HG02943 (cell line): ENCODE data around the gene FAM53B.
"Not testable (repeated sequence)": the region's sequence is repeated elsewhere in the genome, so short reads cannot be mapped to it uniquely, and the experiment has no call there.

ENCODE experiments used
- ATAC-seq: cut with Tn5 transposase; IDR thresholded peaks from one replicate; pipeline ENCODE4 v1.9.1; 2021; ENCODE audit warnings: mild to moderate bottlenecking, low read depth, moderate library complexity; ENCODE audit not compliant: unreplicated experiment

Gene FAM53B

GRCh38 chr10:124591123-124591495 is 153.1 kb downstream of the FAM53B start:
- ATAC-seq, result no peak

GRCh38 chr10:124590216-124591122 is 153.7 kb downstream of the FAM53B start:
- ATAC-seq, result no peak

- ATAC-seq, result no peak
Observed at GRCh38 chr10:124589491-124590041, 154.6 kb downstream of the FAM53B start.

GRCh38 chr10:124588736-124589490 is 155.3 kb downstream of the FAM53B start:
- ATAC-seq, result no peak

GRCh38 chr10:124588341-124588735 is 155.8 kb downstream of the FAM53B start:
- not testable (repeated sequence) for ATAC-seq

GRCh38 chr10:124587811-124588211 is 156.4 kb downstream of the FAM53B start:
- ATAC-seq, result no peak

- no peak for ATAC-seq
Observed at GRCh38 chr10:124586142-124586541, 158.0 kb downstream of the FAM53B start.

- no peak for ATAC-seq
Observed at GRCh38 chr10:124579011-124579399, 165.2 kb downstream of the FAM53B start.

- ATAC-seq, result no peak
Observed at GRCh38 chr10:124578231-124579010, 165.8 kb downstream of the FAM53B start.

GRCh38 chr10:124577651-124578050 is 166.5 kb downstream of the FAM53B start:
- no peak for ATAC-seq

- no peak for ATAC-seq
Observed at GRCh38 chr10:124576526-124577420, 167.4 kb downstream of the FAM53B start.

GRCh38 chr10:124575107-124576035 is 168.8 kb downstream of the FAM53B start:
- no peak for ATAC-seq

- no peak for ATAC-seq
Observed at GRCh38 chr10:124574456-124575070, 169.6 kb downstream of the FAM53B start.

GRCh38 chr10:124573726-124574455 is 170.3 kb downstream of the FAM53B start:
- ATAC-seq, result no peak

- no peak for ATAC-seq
Observed at GRCh38 chr10:124572751-124573150, 171.4 kb downstream of the FAM53B start.

GRCh38 chr10:124570646-124571045 is 173.5 kb downstream of the FAM53B start:
- no peak for ATAC-seq
